ENCODE measurements around the gene DNM3. TPM values are rescaled to one million over a fixed set of nuclear protein-coding genes. Genes with fewer than 3 reads are reported as not detected.
A peak's percentile ranks its signal among the peaks of the same experiment; 100 is the strongest.

Gene DNM3
- total and polyA plus RNA-seq, 2 donors (not counting 3 experiments of a cell fraction or from before 2014, with no cell fraction given): 1.4 to 2.5 TPM

DNA sequence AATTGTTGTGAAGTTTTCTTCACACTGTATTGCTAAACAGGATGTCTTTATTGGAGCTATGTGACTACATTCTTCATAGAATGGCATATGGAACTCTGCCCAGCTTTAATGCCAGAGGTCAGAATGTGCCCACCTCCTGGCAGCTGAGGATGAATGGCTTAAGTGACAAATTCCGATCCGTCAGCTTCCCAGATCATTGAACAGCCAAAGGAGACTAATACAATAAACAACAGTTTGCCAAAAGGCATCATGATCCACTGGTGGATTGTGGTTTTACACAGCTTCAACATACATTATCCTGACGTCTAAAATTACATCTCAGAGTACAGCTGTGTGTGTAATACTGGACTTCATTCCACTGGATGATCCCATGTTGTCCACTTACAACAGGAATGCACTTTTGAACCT lies 510.5 kb downstream of the DNM3 start:
- Histone ChIP-seq H3K4me3 (replicated peaks in 1 of 3; ENCODE audit: insufficient read depth in 1 of 3, low read depth in 1 of 3, low read length in 3 of 3) (no peak overlapping the region), H3K27me3 (ENCODE audit: control insufficient read depth in 2 of 2, insufficient read depth in 2 of 2, low read length in 2 of 2) (no peaks in the 10 kb centered on the region), H3K9ac (replicated peaks; ENCODE audit: extremely low read depth, insufficient read depth, low read length) (no peak overlapping the region), H3K4me1 (ENCODE audit: control insufficient read depth, extremely low read depth, insufficient read depth, low read length) (peaks cover 28% of the 10 kb centered on the region), H2AFZ (ENCODE audit: low read depth, low read length) (peak overlapping the region; percentile 32), H3K36me3 (ENCODE audit: control insufficient read depth in 2 of 2, extremely low read depth in 1 of 2, insufficient read depth in 2 of 2, low read length in 2 of 2) (no peaks in the 10 kb centered on the region), H4K20me1 (replicated peaks; ENCODE audit: control insufficient read depth, extremely low read depth, insufficient read depth, low read length) (no peaks in the 10 kb centered on the region), H3K4me2 (ENCODE audit: insufficient read depth, low read length) (peak overlapping the region; percentile 59), H3K79me2 (ENCODE audit: control insufficient read depth, insufficient read depth, low read length) (no peaks in the 10 kb centered on the region), H3K9me1 (replicated peaks; ENCODE audit: control insufficient read depth, extremely low read depth, insufficient read depth, low read length) (no peaks in the 10 kb centered on the region), H3K27ac (ENCODE audit: insufficient read depth, low read depth, low read length) (peak overlapping the region; percentile 10), H3K9me3 (replicated peaks; ENCODE audit: control insufficient read depth, insufficient read depth, low read length) (no peaks in the 10 kb centered on the region)
- dilution Hi-C loops (cut with MboI; ENCODE audit: extremely low pct_ligation_motif_present, low sequenced_read_pairs): no loop called here
- intact Hi-C loops (cut with micrococcal nuclease): no loop called here
- ChIA-PET CTCF (interaction anchor here (0.7 to 2.0 kb wide), 5 partner anchors 8 to 208 kb away, joined by 3 to 9 read pairs (median 3); no protein-coding TSS in a partner anchor), POLR2A (no interaction called here)
- DNase-seq (ENCODE audit: low read depth, low spot score) (peak; percentile 67), FAIRE-seq (peak; percentile 62)
- no TSS peak for BruUV-seq (replicated peaks)
- TF ChIP-seq POLR2A (IDR thresholded peaks at IDR 0.05; ENCODE audit: low read depth, low read length) (no peak), GATA2 (IDR thresholded peaks at IDR 0.05; ENCODE audit: insufficient read depth, insufficient read length, low read depth, low read length) (no peak), JUN (IDR thresholded peaks at IDR 0.05; ENCODE audit: borderline replicate concordance, insufficient read depth, insufficient read length, low read depth) (peak; percentile 20), FOS (IDR thresholded peaks at IDR 0.05; ENCODE audit: borderline replicate concordance, insufficient read depth, low read length) (peak; percentile 27)

DNA sequence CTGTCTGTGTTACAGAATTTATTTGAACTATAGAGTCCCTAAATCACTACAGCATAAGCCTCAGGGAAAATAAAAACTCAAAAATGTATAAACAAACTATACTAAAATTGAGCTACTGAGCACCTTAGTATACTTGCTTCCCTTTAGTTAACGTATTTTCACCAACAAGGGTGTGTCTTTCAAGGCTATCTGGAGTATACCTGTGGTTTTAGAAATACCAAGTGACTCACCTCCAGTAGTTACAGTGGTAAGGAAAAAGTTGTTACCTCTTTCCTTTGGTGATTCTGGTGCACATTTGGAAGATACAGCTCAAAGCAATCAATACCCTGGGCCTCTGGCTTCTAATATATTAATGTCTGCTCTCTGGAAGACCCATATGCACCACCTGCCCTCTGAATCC lies 511.1 kb downstream of the DNM3 start:
- DNase-seq (ENCODE audit: low read depth, low spot score) (no peak), FAIRE-seq (no peak)
- Histone ChIP-seq H3K9me1 (replicated peaks; ENCODE audit: control insufficient read depth, extremely low read depth, insufficient read depth, low read length) (no peaks in the 10 kb centered on the region), H3K9me3 (replicated peaks; ENCODE audit: control insufficient read depth, insufficient read depth, low read length) (no peaks in the 10 kb centered on the region), H3K79me2 (ENCODE audit: control insufficient read depth, insufficient read depth, low read length) (no peaks in the 10 kb centered on the region), H4K20me1 (replicated peaks; ENCODE audit: control insufficient read depth, extremely low read depth, insufficient read depth, low read length) (no peaks in the 10 kb centered on the region), H3K4me1 (ENCODE audit: control insufficient read depth, extremely low read depth, insufficient read depth, low read length) (peaks cover 34% of the 10 kb centered on the region), H3K4me2 (ENCODE audit: insufficient read depth, low read length) (no peak overlapping the region), H3K27ac (ENCODE audit: insufficient read depth, low read depth, low read length) (no peak overlapping the region), H3K4me3 (replicated peaks in 1 of 3; ENCODE audit: insufficient read depth in 1 of 3, low read depth in 1 of 3, low read length in 3 of 3) (no peak overlapping the region), H3K27me3 (ENCODE audit: control insufficient read depth in 2 of 2, insufficient read depth in 2 of 2, low read length in 2 of 2) (no peaks in the 10 kb centered on the region), H3K36me3 (ENCODE audit: control insufficient read depth in 2 of 2, extremely low read depth in 1 of 2, insufficient read depth in 2 of 2, low read length in 2 of 2) (no peaks in the 10 kb centered on the region), H2AFZ (ENCODE audit: low read depth, low read length) (no peak overlapping the region), H3K9ac (replicated peaks; ENCODE audit: extremely low read depth, insufficient read depth, low read length) (no peak overlapping the region)
- intact Hi-C loops (cut with micrococcal nuclease): no loop called here
- ChIA-PET CTCF (interaction anchor here (1.3 to 2.0 kb wide), 2 partner anchors 47 to 209 kb away, joined by 3 to 9 read pairs; no protein-coding TSS in a partner anchor), POLR2A (no interaction called here)
- dilution Hi-C loops (cut with MboI; ENCODE audit: extremely low pct_ligation_motif_present, low sequenced_read_pairs): no loop called here
- no TSS peak for BruUV-seq (replicated peaks)
- TF ChIP-seq JUN (IDR thresholded peaks at IDR 0.05; ENCODE audit: borderline replicate concordance, insufficient read depth, insufficient read length, low read depth) (no peak), GATA2 (IDR thresholded peaks at IDR 0.05; ENCODE audit: insufficient read depth, insufficient read length, low read depth, low read length) (no peak), FOS (IDR thresholded peaks at IDR 0.05; ENCODE audit: borderline replicate concordance, insufficient read depth, low read length) (no peak), POLR2A (IDR thresholded peaks at IDR 0.05; ENCODE audit: low read depth, low read length) (no peak), EZH2 (IDR thresholded peaks at IDR 0.05; ENCODE audit: borderline replicate concordance, low read depth, low read length, severe bottlenecking) (no peak), POLR2AphosphoS5 (IDR thresholded peaks at IDR 0.05; ENCODE audit: insufficient read depth, low read depth, low read length) (no peak), MYC (IDR thresholded peaks at IDR 0.05; ENCODE audit: low read depth, low read length) (no peak)
- TF ChIP-seq, protein P1, sequence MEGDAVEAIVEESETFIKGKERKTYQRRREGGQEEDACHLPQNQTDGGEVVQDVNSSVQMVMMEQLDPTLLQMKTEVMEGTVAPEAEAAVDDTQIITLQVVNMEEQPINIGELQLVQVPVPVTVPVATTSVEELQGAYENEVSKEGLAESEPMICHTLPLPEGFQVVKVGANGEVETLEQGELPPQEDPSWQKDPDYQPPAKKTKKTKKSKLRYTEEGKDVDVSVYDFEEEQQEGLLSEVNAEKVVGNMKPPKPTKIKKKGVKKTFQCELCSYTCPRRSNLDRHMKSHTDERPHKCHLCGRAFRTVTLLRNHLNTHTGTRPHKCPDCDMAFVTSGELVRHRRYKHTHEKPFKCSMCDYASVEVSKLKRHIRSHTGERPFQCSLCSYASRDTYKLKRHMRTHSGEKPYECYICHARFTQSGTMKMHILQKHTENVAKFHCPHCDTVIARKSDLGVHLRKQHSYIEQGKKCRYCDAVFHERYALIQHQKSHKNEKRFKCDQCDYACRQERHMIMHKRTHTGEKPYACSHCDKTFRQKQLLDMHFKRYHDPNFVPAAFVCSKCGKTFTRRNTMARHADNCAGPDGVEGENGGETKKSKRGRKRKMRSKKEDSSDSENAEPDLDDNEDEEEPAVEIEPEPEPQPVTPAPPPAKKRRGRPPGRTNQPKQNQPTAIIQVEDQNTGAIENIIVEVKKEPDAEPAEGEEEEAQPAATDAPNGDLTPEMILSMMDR (IDR thresholded peaks at IDR 0.05; ENCODE audit: extremely low read depth in 1 of 2, insufficient read depth in 1 of 2, low read depth in 1 of 2, low read length in 2 of 2): no peak
- TF ChIP-seq, protein P2, sequence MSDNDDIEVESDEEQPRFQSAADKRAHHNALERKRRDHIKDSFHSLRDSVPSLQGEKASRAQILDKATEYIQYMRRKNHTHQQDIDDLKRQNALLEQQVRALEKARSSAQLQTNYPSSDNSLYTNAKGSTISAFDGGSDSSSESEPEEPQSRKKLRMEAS (IDR thresholded peaks at IDR 0.05; ENCODE audit: insufficient read depth, insufficient read length): no peak
